NCI-H526 (cell line): Measurements from ENCODE around the gene DTNB.

Experiments
- DNase-seq, 2 experiments: peaks; one replicate each; lab custom pipeline; 2025; lab: John Stamatoyannopoulos, UW

The DTNB gene

DNA sequence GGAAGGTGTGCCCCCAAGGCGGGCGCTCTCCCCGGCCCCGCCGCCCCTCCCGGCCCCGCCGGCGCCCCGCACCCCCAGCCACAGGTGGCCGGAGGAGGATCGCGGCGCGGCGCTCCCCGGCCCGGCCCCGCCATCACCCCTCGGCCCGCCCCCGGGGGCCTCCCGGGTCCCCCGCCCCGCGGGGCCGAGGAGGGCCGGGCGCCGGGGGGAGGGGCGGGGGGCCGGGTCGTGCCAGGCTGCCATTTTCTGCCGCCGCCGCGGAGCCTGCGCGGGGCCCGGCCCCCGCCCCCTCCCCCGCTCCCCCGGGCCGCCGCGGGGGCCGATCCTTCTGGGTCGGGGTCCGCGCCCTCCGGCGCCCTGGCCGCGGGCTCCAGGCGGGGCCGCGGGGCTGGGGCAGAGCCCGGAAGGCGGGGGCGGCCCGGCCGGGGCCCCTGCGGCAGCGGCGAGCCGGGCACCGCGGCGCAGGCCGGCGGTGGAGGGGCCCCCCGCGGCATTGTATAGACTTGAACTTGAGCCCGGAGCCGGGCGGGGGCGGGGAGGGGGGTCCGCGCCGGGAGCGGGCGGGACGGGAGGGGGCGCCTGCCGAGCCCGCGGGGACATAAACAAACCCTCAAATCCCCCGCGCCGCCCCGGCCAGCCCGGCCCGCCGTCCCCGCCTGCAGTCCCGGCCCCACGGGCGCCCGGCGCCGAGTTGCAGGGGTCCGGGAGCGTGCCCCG, 332.2 kb downstream of the DTNB start:
- peak in 1 of 2 experiments; percentile 69 for DNase-seq

DNA sequence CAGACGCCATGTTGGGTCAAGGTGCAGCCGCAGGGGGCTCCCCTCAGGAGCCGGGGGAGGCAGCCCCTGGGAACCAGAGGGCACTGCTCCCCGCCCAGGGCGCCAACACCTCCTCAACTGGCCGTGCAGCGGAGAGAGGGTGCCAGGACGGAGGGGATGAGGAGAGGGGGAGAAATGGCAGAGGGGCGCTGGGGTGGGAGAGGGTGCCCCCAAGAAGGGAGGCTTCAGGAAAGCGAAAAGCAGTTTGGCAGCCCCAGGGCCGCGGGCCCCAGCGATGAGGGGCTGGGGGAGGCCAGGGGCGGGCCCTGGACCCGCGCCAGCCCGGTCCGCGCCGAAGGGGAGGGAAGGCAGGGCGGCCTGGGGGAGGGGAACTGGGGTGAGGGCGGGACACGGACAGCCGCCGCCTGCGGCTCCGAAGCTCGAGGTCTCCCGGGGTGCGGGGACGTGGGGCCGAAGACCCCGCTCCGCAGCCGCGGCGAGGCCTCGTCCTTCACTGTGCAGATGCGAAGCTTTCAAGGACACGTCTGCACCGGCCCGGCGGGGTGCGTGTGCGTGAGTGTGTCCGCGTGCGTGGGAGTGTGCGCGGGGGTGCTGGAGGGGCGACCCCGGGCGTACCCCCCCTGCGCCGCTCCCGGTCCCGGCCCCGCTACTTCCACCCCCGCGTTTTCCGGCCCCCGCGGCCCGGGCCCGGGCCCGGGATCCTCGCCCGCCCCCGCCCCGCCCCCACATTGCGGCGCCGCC, 333.0 kb downstream of the DTNB start:
- DNase-seq = peak in 1 of 2 experiments; percentile 59

DNA sequence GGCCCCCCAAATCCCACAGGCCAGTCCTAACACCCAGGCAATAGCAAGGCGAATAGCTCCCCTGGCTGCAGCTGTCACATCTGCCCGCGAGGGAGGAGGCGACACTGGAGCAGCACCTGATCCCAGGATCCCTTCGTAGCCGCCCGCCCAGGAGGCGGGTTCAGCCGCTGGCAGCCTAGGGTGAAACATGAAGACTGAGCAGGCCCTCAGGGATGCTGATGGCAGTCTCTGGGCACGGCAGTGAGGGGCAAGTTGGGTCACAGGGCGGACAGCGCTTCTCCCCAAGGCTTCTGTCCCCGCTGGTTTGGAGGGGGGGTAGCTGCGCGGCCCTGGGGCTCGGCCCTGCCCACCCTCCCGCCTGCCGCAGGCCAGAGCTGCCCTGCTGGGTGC, 333.6 kb downstream of the DTNB start:
- peak; percentile 25 to 82 for DNase-seq

DNA sequence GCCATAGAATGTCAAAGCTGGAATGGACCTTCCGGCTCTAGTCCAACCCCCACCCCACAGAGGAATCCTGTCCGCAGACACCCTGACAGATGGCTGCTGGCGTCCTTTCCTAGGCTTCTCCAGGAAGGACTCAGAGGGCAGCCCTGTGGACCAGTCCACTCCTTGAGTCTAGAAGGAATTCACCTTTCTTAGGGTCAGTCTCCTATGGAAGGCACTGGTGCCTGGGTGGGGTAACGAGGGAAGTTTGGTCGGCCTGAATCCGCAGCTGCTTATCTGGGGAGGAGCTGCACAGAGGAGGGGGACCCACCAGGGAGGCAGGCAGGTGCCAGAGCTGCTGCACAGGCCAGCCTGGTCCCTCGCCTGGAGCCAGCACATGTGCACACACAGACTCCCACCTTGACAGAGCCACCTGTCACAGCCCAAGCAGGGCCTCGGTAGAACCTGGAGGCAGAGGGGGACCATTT, 334.1 kb downstream of the DTNB start:
- DNase-seq = no peak

DNA sequence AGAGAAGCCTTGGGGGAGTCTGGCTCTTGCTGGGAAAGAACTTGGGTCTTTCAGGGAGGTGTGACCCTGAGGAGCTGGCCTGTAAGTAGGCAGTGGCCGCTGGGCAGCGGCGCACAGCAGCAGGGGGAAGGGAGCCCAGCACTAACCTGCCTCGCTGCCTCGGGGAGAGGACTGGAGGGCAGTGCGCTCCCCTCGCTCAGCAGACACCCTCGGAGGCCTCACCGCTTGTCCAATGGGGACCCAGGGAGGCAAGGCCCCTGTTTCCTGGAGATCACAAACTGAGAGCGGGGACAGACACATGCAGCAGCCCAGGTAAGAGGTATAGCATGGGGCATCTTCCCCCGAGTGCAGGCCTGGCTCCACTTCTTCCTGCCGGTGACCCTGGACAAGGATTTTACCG, 335.0 kb downstream of the DTNB start:
- no peak for DNase-seq

DNA sequence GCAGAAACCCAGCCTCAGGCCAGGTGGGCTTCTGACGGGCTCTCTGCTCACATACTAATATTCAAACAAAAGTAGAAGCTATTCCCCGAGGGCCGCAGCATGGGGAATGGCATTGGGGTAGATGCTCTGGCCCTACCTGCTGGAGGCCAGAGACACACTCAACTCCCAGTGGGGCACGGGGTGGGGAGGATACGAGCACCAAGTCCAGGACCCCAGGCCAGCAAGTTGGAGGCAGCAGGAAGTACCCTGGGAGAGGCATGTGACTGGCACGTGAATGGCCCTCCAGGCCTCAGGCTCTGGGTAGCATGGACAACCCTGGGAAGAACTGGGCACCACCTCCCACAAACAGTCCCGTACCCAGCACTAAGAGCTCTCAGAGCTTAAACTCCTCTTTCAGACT, 335.5 kb downstream of the DTNB start:
- DNase-seq = no peak

DNA sequence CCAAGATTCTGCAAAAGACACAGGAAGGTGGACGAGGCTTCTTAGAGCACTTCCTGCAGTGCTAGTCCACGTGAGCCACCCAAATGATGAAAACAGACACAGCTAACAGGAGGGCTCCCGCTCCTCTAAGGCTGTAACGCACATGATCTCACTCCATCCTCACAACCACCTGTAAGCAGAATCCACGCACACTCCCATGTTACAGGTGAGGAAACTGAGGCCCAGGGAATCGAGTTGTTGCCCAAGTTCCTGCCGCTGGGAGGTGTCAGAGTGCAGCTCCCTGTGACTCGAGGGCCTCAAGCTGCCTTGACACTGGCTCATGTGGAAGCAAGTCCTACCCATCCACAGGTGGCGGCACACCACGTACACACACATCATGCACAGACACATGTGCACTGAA, 336.1 kb downstream of the DTNB start:
- DNase-seq = no peak

DNA sequence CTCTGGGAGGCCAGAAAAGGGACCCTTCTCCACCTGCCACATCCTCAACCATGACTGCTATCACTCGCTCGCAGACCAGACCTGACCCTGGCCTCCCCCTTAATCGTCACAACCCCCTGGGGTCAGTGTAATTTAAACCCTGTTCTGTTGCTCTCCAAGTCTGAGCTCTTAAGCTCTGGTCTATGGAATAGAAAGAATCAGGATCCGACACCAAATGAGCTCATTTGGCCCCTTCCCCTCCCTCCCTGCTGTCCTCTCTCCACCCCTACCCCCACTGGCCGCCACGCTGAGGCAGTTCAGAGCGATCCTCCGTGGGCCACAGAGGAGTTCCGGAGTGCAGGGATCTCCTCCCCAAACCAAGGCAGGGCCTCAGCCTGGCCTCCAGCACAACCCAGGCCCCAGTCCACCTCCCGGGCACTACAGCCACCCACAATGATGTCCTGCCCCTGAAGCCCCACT, 337.0 kb downstream of the DTNB start:
- no peak for DNase-seq

DNA sequence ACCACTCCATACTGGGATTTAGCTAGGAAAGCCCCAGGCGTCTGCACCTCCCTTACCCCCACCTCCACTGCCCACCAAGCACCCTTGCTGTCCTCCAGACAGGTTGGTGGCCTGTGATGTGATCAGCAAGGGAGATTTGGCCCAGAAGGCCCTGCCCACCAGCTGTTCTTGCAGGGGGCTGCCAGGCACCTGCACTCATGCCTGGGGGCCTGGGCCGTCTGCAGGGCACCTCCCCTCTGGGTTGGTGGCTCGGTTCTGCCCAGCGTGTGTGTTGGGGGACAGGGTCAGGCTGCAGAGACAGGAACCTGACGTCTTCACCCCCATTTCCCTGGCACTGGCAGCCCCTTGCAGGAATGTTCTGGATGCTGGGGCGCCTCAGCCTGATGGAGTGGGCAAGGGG, 337.4 kb downstream of the DTNB start:
- DNase-seq = no peak

DNA sequence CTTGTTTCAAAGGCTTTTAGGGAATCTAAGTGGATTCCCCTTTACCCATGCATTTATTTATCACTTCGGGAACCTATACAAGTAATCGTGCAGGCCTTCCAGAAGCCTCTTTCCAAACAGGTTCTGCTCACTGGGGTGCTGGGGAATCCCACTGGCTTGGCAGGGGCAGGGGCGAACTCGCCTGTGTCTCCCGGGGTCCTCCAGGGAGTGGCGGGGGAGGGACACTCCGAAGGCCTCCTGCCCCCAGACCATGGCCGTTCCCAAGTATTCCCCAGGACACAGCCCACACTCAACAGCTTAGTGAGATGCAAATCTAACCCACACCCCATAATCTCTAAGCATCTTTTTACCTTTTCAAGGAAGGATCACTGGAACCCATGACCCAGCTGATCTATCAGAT, 338.2 kb downstream of the DTNB start:
- DNase-seq = no peak

DNA sequence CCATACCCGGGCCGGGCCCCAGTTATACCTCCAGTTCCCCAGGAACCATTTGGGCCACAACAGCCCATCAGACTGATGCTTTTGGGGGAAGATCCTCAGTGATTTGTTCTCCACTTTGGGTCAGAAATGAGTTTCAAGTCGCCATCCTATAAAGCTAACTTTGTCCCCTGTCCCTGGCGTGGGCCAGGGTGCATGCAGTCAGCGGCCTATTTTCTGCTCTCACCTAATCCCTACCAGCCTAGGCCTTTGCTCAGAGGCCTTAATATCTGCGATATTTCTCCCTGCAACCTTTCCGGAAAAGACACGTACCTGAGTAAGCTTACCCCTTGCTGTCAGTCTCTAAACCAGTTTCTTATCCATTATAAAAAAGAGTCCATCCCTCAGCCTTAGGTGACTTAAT, 338.9 kb downstream of the DTNB start:
- DNase-seq = no peak

DNA sequence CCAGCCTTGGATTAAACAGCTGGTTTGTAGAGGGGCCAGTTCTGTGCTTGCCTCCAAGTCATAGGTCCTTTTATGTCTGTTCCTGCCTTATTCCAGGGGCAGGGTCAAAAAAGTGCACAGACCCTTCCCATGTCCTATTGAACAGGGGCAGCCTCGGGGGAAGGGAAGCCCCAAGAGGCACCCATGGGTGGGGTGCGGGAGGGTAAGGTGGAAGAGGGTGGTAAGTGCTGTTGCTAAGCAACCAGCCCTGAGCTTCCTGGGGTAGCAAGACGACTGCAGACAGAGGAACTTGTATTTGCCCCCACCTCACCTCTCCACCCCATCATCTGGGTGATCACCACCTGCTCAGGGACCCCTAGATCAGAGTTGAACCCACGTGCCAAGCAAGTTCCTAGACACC, 339.4 kb downstream of the DTNB start:
- no peak for DNase-seq

DNA sequence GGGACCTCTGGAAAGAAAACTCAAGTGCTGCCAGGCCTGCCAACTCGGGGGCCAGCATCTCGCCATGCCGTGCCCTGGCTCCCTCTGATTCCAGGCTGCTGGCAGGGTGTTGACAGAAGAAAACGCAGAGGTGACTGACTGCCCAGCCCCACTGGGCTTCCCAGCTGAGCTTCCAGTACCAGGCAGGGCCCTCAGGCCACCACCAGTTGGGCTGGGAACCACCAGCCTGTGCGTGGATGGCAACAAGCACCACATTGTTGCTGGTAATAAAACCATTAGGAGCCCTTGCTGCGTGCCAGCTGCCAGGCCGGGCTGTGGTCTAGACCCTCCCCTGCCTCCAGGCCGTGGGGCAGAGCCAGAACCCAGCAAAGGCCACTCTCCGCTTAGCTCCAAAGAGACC, 340.8 kb downstream of the DTNB start:
- peak in 1 of 2 experiments; percentile 22 for DNase-seq

DNA sequence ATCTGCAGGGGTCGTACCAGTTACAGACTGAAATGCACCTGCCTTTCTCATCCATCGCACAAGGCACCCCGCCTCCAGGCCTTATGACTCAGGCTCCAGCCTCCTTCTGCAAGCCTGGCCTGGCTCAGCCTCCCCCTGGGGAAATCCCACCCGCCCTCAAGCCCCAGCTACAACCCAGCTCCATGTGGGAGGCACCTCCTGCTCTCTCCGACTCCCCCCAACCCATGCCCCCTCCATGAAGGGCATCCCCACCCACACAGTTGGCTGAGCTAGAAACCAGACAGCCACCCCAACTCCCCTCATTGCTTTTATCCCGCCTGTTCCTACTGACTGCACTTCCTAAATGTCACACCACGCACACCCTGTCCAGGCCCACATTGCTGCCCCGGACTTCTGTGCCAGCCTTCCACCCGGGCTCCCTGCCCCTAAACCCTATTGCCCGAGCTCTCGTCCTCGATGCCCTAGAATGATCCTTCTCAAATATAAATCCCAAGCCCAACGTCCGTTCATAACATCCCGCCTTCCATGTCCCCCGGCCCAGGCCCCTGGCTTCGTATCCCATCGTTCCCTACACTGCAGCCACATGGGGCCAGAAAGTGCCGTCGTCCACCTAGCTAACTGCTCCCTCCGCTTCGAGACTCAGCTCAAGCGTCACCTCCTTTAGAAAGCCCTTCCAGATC, 341.6 kb downstream of the DTNB start:
- no peak for DNase-seq

DNA sequence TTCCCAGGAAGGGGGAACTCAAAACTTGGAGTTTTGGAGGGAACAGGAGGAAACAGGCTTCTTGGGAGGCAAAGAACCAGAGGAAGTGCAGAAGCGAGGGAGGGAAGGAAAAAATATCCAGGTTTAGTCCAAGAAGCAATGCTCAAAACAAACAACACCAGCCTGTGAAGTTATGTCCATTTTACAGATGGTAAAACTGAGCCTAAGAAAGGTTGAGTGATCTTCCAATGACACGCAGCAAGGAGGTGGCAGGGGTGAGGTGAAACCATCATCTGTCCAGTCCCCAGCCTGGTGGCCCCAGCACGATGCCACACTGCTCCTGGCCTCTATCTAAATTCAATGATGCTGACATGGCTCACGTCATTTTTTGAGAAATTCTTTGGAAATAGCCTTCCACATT, 342.4 kb downstream of the DTNB start:
- no peak for DNase-seq

DNA sequence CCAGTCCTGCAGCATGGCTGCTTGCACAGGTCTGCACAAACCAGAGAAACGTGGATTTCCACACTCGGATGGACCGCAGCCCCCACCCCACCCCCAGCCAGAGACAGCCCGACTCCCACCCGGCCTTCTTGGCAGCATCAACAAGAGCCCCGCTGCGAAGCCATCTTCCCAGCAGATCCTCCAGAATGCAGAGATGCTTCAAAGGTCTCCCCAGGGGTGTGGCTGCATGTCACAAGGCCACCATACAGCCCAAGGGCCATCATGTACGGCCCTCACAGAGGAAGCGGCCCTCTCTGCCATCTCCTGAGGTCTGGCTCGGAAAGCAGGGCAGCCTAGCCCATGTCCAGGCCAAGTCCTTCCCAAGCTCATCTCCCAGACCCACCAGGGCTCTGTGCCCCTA, 343.1 kb downstream of the DTNB start:
- DNase-seq = no peak

DNA sequence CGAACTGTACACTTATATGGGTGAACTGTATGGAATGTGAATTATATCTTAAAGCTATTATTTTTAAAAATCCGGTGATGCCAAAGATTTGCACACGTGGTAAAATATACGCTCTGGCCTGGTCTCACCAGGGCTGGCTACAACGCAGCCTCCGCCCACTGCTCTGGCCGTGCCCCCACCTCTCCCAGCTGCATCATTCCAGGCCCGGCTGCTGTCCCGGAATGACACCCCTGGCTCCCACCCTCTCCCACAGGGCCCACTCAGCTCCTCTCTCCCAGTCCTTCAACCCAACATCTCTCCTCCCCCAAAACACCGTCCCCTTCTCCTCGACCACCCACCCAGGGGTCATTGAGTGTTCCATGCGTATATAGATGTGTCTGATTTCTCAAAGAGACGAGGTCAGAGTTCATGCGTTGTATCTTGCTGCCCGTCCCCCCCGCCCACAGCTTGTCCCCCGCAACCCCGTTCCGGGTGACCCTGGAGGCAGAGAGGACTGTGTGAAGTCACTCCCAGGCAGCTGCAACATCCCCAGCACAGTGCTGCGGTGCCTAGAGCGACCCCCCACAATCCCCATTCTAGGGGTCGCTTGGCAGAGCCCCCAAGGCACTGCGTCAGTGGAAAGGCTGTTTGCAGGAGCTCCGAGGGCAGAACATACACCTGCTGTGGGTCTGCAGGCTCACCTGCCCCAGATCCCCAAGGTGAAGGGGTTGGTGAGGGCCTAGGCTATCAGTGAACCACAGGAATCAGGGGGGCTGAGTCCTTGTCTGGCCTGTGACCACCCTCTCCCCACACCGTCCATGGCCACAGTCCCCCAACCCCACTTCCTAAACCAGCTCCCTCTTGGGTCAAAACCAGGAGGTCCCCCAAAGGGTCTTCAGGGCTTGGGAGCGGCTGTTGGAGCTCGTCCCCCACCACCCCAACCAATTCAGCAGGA, 345.0 kb downstream of the DTNB start:
- no peak for DNase-seq
